Karpas-422 (cell line): ENCODE results near the gene RNU6-9. TPM values are rescaled to one million over a fixed set of nuclear protein-coding genes. Genes with fewer than 3 reads are reported as not detected.
"Not testable (repeated sequence)": the region's sequence is repeated elsewhere in the genome, so short reads cannot be mapped to it uniquely, and the experiment has no call there.

Experiments
- DNase-seq: peaks from one replicate; pipeline ENCODE4 v3.0.0-alpha.2; 2015
- H2AFZ ChIP-seq: fragments of 200-600 bp; sonication (generic); 2 replicates; pipeline ENCODE4 v1.6.1; 2014; ENCODE audit warnings: antibody characterized with exemption, low read length, mixed read lengths
- H3K27ac ChIP-seq: fragments of 200-600 bp; sonication (generic); 2 replicates; pipeline ENCODE4 v1.5.1; 2014; ENCODE audit warnings: mild to moderate bottlenecking, low read length, moderate library complexity
- H3K27me3 ChIP-seq: fragments of 200-600 bp; sonication (generic); 2 replicates; pipeline ENCODE4 v1.6.1; 2014; ENCODE audit warnings: low read length, mixed read lengths
- H3K36me3 ChIP-seq: fragments of 200-600 bp; sonication (generic); 2 replicates; pipeline ENCODE4 v1.6.1; 2014; ENCODE audit warnings: low read length, mixed read lengths; ENCODE audit not compliant: insufficient read depth
- H3K4me1 ChIP-seq: fragments of 200-600 bp; sonication (generic); 2 replicates; pipeline ENCODE4 v1.6.1; 2014; ENCODE audit warnings: mild to moderate bottlenecking, low read length, mixed read lengths
- H3K4me2 ChIP-seq: fragments of 200-600 bp; sonication (generic); 2 replicates; pipeline ENCODE4 v1.6.1; 2014; ENCODE audit warnings: low read length, low read depth, mild to moderate bottlenecking; ENCODE audit not compliant: poor library complexity, severe bottlenecking
- H3K4me3 ChIP-seq: fragments of 200-600 bp; sonication (generic); 2 replicates; pipeline ENCODE4 v1.5.1; 2014; ENCODE audit warnings: mild to moderate bottlenecking, antibody characterized with exemption, low read length, mixed read lengths
- H3K79me2 ChIP-seq: fragments of 200-600 bp; sonication (generic); 2 replicates; pipeline ENCODE4 v1.6.1; 2014; ENCODE audit warnings: mild to moderate bottlenecking, low read length, mixed read lengths
- H3K9ac ChIP-seq: fragments of 200-600 bp; sonication (generic); 2 replicates; pipeline ENCODE4 v1.6.0; 2014; ENCODE audit warnings: low read length
- H3K9me2 ChIP-seq: fragments of 200-600 bp; sonication (generic), shearing (Covaris generic); replicated peaks from 2 replicates; pipeline ENCODE4 v1.6.0; 2014; ENCODE audit warnings: mild to moderate bottlenecking, low read length, moderate library complexity; ENCODE audit not compliant: insufficient read depth
- H3K9me3 ChIP-seq: fragments of 300-700, 200-600 bp; sonication (generic); 2 replicates; pipeline ENCODE4 v1.6.1; 2014; ENCODE audit warnings: low read length, mixed read lengths
- H4K20me1 ChIP-seq: fragments of 200-600 bp; sonication (generic); 2 replicates; pipeline ENCODE4 v1.6.1; 2014; ENCODE audit warnings: mild to moderate bottlenecking, antibody characterized with exemption, low read length, low read depth; ENCODE audit not compliant: insufficient read depth
- total RNA-seq: library from RNA; depleted of rRNA; stranded (reverse); fragments of >200 nt; shearing (Covaris generic); gene quantifications from 2 replicates; pipeline ENCODE4 v1.2.3, GENCODE V29; 2014; ENCODE audit warnings: low replicate concordance; rRNA removed

RNU6-9 gene
- total RNA-seq: not detected in 2 replicates

- Histone ChIP-seq H2AFZ (no peak within 1 kb of the TSS; the same call in 1 of the 2 replicates), H3K79me2 (peaks cover 19% of the 10 kb centered on the region), H3K27ac (peak within 1 kb of the TSS; percentile 66), H3K9me3 (no peaks in the 10 kb centered on the region), H3K4me1 (peaks cover 12% of the 10 kb centered on the region), H3K4me2 (peak within 1 kb of the TSS; percentile 90), H3K4me3 (peak within 1 kb of the TSS; percentile 84), H4K20me1 (peaks cover 9% of the 10 kb centered on the region; the same call in 1 of the 2 replicates), H3K9ac (peak within 1 kb of the TSS; percentile 91), H3K36me3 (0 out of 2 replicates have a peak, but pooled peaks cover 5% of the 10 kb centered on the region), H3K27me3 (no peaks in the 10 kb centered on the region), H3K9me2 (no peaks in the 10 kb centered on the region)
- peak; percentile 97 for DNase-seq
Measured at GRCh38 chr19:892894-893689, at the start of gene RNU6-9, which contains the start of gene MED16. Gene RNU6-9, plus strand, starts transcription at chr19:893484. Gene MED16, minus strand, starts transcription at chr19:893187. Its CDS starts 2,056 bp downstream, at chr19:891131.

- Histone ChIP-seq H3K9me3 (no peaks in the 10 kb centered on the region), H3K9me2 (no peaks in the 10 kb centered on the region), H3K9ac (no peak overlapping the region), H4K20me1 (no peaks in the 10 kb centered on the region), H2AFZ (no peak overlapping the region), H3K79me2 (no peaks in the 10 kb centered on the region), H3K4me3 (no peak overlapping the region), H3K36me3 (no peaks in the 10 kb centered on the region), H3K27ac (no peak overlapping the region), H3K4me1 (no peaks in the 10 kb centered on the region), H3K27me3 (no peaks in the 10 kb centered on the region), H3K4me2 (no peak overlapping the region)
- DNase-seq: no peak
Measured at GRCh38 chr19:843836-844545, 49.3 kb upstream of the RNU6-9 start.

GRCh38 chr19:844546-844971 is 48.7 kb upstream of the RNU6-9 start:
- H2AFZ ChIP-seq: no peak overlapping the region
- H3K9ac ChIP-seq: no peak overlapping the region
- no peaks in the 10 kb centered on the region for H3K9me3 ChIP-seq
- no peaks in the 10 kb centered on the region for H3K4me1 ChIP-seq
- H3K9me2 ChIP-seq: no peaks in the 10 kb centered on the region
- H3K27me3 ChIP-seq: no peaks in the 10 kb centered on the region
- no peaks in the 10 kb centered on the region for H3K36me3 ChIP-seq
- H3K27ac ChIP-seq: no peak overlapping the region
- no peaks in the 10 kb centered on the region for H3K79me2 ChIP-seq
- no peak for DNase-seq
- H3K4me3 ChIP-seq: no peak overlapping the region
- no peak overlapping the region for H3K4me2 ChIP-seq
- H4K20me1 ChIP-seq: no peaks in the 10 kb centered on the region

GRCh38 chr19:845707-846521 is 47.4 kb upstream of the RNU6-9 start:
- Histone ChIP-seq H2AFZ (no peak overlapping the region), H3K9me3 (no peaks in the 10 kb centered on the region), H3K27me3 (no peaks in the 10 kb centered on the region), H3K9ac (no peak overlapping the region), H3K79me2 (no peaks in the 10 kb centered on the region), H4K20me1 (no peaks in the 10 kb centered on the region), H3K36me3 (no peaks in the 10 kb centered on the region), H3K4me2 (no peak overlapping the region), H3K4me1 (no peaks in the 10 kb centered on the region), H3K9me2 (no peaks in the 10 kb centered on the region), H3K4me3 (no peak overlapping the region), H3K27ac (no peak overlapping the region)
- DNase-seq: no peak

- no peaks in the 10 kb centered on the region for H3K4me1 ChIP-seq
- H4K20me1 ChIP-seq: no peaks in the 10 kb centered on the region
- no peaks in the 10 kb centered on the region for H3K36me3 ChIP-seq
- H3K79me2 ChIP-seq: no peaks in the 10 kb centered on the region
- no peak for DNase-seq
- H3K4me3 ChIP-seq: no peak overlapping the region
- H3K27ac ChIP-seq: no peak overlapping the region
- H3K9me2 ChIP-seq: no peaks in the 10 kb centered on the region
- H3K9me3 ChIP-seq: no peaks in the 10 kb centered on the region
- no peak overlapping the region for H3K4me2 ChIP-seq
- no peak overlapping the region for H2AFZ ChIP-seq
- no peaks in the 10 kb centered on the region for H3K27me3 ChIP-seq
- H3K9ac ChIP-seq: no peak overlapping the region
Measured at GRCh38 chr19:848386-848921, 44.8 kb upstream of the RNU6-9 start.

- not testable (repeated sequence) for H3K27me3 ChIP-seq, H3K9me2 ChIP-seq, H2AFZ ChIP-seq, H4K20me1 ChIP-seq, DNase-seq, H3K79me2 ChIP-seq, H3K4me2 ChIP-seq, H3K9ac ChIP-seq, H3K4me1 ChIP-seq, H3K27ac ChIP-seq, H3K9me3 ChIP-seq, H3K36me3 ChIP-seq, H3K4me3 ChIP-seq
Measured at GRCh38 chr19:849195-849594, 44.1 kb upstream of the RNU6-9 start.

GRCh38 chr19:850221-850978 is 42.9 kb upstream of the RNU6-9 start:
- no peak for DNase-seq
- Histone ChIP-seq H3K79me2 (no peaks in the 10 kb centered on the region), H3K9me2 (no peaks in the 10 kb centered on the region), H4K20me1 (no peaks in the 10 kb centered on the region), H3K27me3 (no peaks in the 10 kb centered on the region), H3K9ac (no peak overlapping the region), H3K4me2 (no peak overlapping the region), H3K27ac (no peak overlapping the region), H2AFZ (no peak overlapping the region), H3K9me3 (no peaks in the 10 kb centered on the region), H3K4me3 (no peak overlapping the region), H3K36me3 (no peaks in the 10 kb centered on the region), H3K4me1 (no peaks in the 10 kb centered on the region)
